CD4-positive, alpha-beta memory T cell (primary cell): ENCODE measurements around the gene ADAM12. TPM values are rescaled to one million over a fixed set of nuclear protein-coding genes. Genes with fewer than 3 reads are reported as not detected.

Experiments
- CTCF ChIA-PET: fragments of 350-600 bp; sonication (Branson Sonifier 250); formaldehyde crosslinking; loops from one replicate; lab custom pipeline; 2021; ENCODE audit warnings: inconsistent platforms; ENCODE audit not compliant: partially characterized antibody; lab: Charles Lee
- POLR2A ChIA-PET: fragments of 350-600 bp; sonication (Branson Sonifier 250); formaldehyde crosslinking; loops from one replicate; lab custom pipeline; 2021; ENCODE audit not compliant: partially characterized antibody; lab: Charles Lee
- DNase-seq, 5 donors: peaks; one replicate each; pipeline versions ENCODE4 v3.0.0 to v3.0.0-alpha.2; 2020 to 2022; ENCODE audit warnings: mixed read lengths in 1 of 5
- H3K27ac ChIP-seq: one replicate; pipeline ENCODE4 v1.7.0; 2013; ENCODE audit warnings: low read depth, low read length
- H3K27me3 ChIP-seq: 2 replicates; pipeline ENCODE4 v1.7.0; 2013; ENCODE audit warnings: mild to moderate bottlenecking, low read length, moderate library complexity; ENCODE audit not compliant: insufficient read depth
- H3K36me3 ChIP-seq: 2 replicates; pipeline ENCODE4 v1.7.0; 2013; ENCODE audit warnings: mild to moderate bottlenecking, low read length, moderate library complexity; ENCODE audit not compliant: insufficient read depth
- H3K4me1 ChIP-seq: 2 replicates; pipeline ENCODE4 v1.7.0; 2013; ENCODE audit warnings: mild to moderate bottlenecking, low read length, moderate library complexity; ENCODE audit not compliant: insufficient read depth
- H3K4me3 ChIP-seq, 2 donors: one replicate each; pipeline ENCODE4 v1.7.0; 2013; ENCODE audit warnings: low read length in 2 of 2, mild to moderate bottlenecking in 1 of 2
- H3K9me3 ChIP-seq, 2 donors: one replicate each; pipeline ENCODE4 v1.7.0; 2013; ENCODE audit warnings: low read length in 2 of 2, control low read depth in 1 of 2; ENCODE audit not compliant: control insufficient read depth in 1 of 2
- H3K27ac Mint-ChIP-seq, 7 donors: one replicate each; pipeline ENCODE4 v1.8.0; 2020 to 2021; ENCODE audit warnings: mixed read lengths in 7 of 7, mild to moderate bottlenecking in 6 of 7, inconsistent platforms in 3 of 7, moderate library complexity in 3 of 7
- H3K27me3 Mint-ChIP-seq, 2 donors: one replicate each; pipeline ENCODE4 v1.8.0; 2020 to 2021; ENCODE audit warnings: mixed read lengths in 2 of 2
- H3K36me3 Mint-ChIP-seq, 2 donors: one replicate each; pipeline ENCODE4 v1.8.0; 2020 to 2021; ENCODE audit warnings: mixed read lengths in 2 of 2, inconsistent platforms in 1 of 2, mild to moderate bottlenecking in 1 of 2
- H3K4me1 Mint-ChIP-seq, 4 donors: one replicate each; pipeline ENCODE4 v1.8.0; 2020 to 2021; ENCODE audit warnings: mixed read lengths in 4 of 4, mild to moderate bottlenecking in 1 of 4
- H3K4me3 Mint-ChIP-seq, 8 donors: one replicate each; pipeline ENCODE4 v1.8.0; 2020 to 2021; ENCODE audit warnings: mixed read lengths in 8 of 8, mild to moderate bottlenecking in 7 of 8, moderate library complexity in 6 of 8, inconsistent platforms in 3 of 8
- H3K9me3 Mint-ChIP-seq, 8 donors: one replicate each; pipeline ENCODE4 v1.8.0; 2020 to 2021; ENCODE audit warnings: mixed read lengths in 8 of 8, mild to moderate bottlenecking in 5 of 8, inconsistent platforms in 3 of 8, moderate library complexity in 1 of 8
- intact Hi-C: fragments of 100-400 bp; cut with micrococcal nuclease; formaldehyde crosslinking; loops from one replicate; pipeline ENCODE4 v1.15.1; 2023
- polyA plus RNA-seq, 2 donors: library from polyadenylated mRNA; unstranded; fragments of 300-500 nt; fragmentation: Illumina TruSeq; gene quantifications; one replicate each; pipeline ENCODE4 v1.2.3, GENCODE V29; 2021
- total RNA-seq, 2 experiments: library from RNA; stranded (reverse); gene quantifications; one replicate each; pipeline ENCODE4 v1.2.3, GENCODE V29; 2021

ADAM12 gene
- total RNA-seq, result under 1 TPM; 0.17 to 0.30 TPM
- 1 to 10 TPM; 1.9 to 2.3 TPM for polyA plus RNA-seq

- peaks cover 2 to 4% of the 10 kb centered on the region in 2 donors for H3K36me3 Mint-ChIP-seq
- intact Hi-C loops, result no loop called here
- DNase-seq, result peak in 4 of 5 donors; percentile 15 to 29 (median 26)
- H3K27me3 Mint-ChIP-seq, result peaks cover 24% of the 10 kb centered on the region in 2 donors
- Histone ChIP-seq H3K4me3 (no peak within 1 kb of the TSS), H3K9me3 (no peaks in the 10 kb centered on the region), H3K4me1 (peaks cover 8% of the 10 kb centered on the region), H3K36me3 (no peaks in the 10 kb centered on the region), H3K27ac (no peak within 1 kb of the TSS), H3K27me3 (no peaks in the 10 kb centered on the region)
- peaks cover 0 to 11% (median 3%) of the 10 kb centered on the region in 8 donors for H3K9me3 Mint-ChIP-seq
- peak within 1 kb of the TSS; percentile 84 to 94 (median 86) for H3K4me3 Mint-ChIP-seq
- CTCF ChIA-PET, result no interaction called here
- POLR2A ChIA-PET, result no interaction called here
- peaks cover 3 to 45% (median 10%) of the 10 kb centered on the region in 4 donors for H3K4me1 Mint-ChIP-seq
- peak within 1 kb of the TSS; percentile 37 to 91 (median 84) for H3K27ac Mint-ChIP-seq
Measured at GRCh38 chr10:126387931-126388911, at the start of gene ADAM12. Gene ADAM12, minus strand, starts transcription at chr10:126388477. Its CDS starts 332 bp downstream, at chr10:126388145.

- Histone ChIP-seq H3K27me3 (no peaks in the 10 kb centered on the region), H3K4me3 (no peak overlapping the region), H3K27ac (no peak overlapping the region), H3K36me3 (no peaks in the 10 kb centered on the region), H3K9me3 (no peaks in the 10 kb centered on the region), H3K4me1 (no peaks in the 10 kb centered on the region)
- no peak overlapping the region for H3K27ac Mint-ChIP-seq
- H3K4me1 Mint-ChIP-seq, result peaks cover 0 to 10% (median 3%) of the 10 kb centered on the region in 4 donors
- intact Hi-C loops, result no loop called here
- no peaks in the 10 kb centered on the region for H3K36me3 Mint-ChIP-seq
- peaks cover 0 to 2% (median 0%) of the 10 kb centered on the region in 8 donors for H3K9me3 Mint-ChIP-seq
- POLR2A ChIA-PET, result no interaction called here
- H3K27me3 Mint-ChIP-seq, result peaks cover 0 to 2% of the 10 kb centered on the region in 2 donors
- CTCF ChIA-PET, result interaction anchor here (1.4 kb wide), 1 partner anchor 9 kb away, joined by 3 read pairs; no protein-coding TSS in a partner anchor
- no peak for DNase-seq
- no peak overlapping the region for H3K4me3 Mint-ChIP-seq
Measured at GRCh38 chr10:126437635-126438406, 49.5 kb upstream of the ADAM12 start.

GRCh38 chr10:126434235-126434634 is 46.0 kb upstream of the ADAM12 start:
- DNase-seq, result no peak
- peaks cover 0 to 13% (median 5%) of the 10 kb centered on the region in 4 donors for H3K4me1 Mint-ChIP-seq
- Histone ChIP-seq H3K4me1 (no peaks in the 10 kb centered on the region), H3K36me3 (no peaks in the 10 kb centered on the region), H3K4me3 (no peak overlapping the region), H3K27ac (no peak overlapping the region), H3K27me3 (no peaks in the 10 kb centered on the region), H3K9me3 (no peaks in the 10 kb centered on the region)
- H3K36me3 Mint-ChIP-seq, result no peaks in the 10 kb centered on the region
- intact Hi-C loops, result no loop called here
- H3K27ac Mint-ChIP-seq, result no peak overlapping the region
- H3K9me3 Mint-ChIP-seq, result peaks cover 0 to 3% (median 0%) of the 10 kb centered on the region in 8 donors
- CTCF ChIA-PET, result no interaction called here
- H3K27me3 Mint-ChIP-seq, result peaks cover 0 to 1% of the 10 kb centered on the region in 2 donors
- POLR2A ChIA-PET, result no interaction called here
- no peak overlapping the region for H3K4me3 Mint-ChIP-seq

- Mint-ChIP-seq H3K27ac (peak overlapping the region in 4 of 7 donors; percentile 20 to 52 (median 33)), H3K36me3 (no peaks in the 10 kb centered on the region), H3K9me3 (peaks cover 0 to 5% (median 0%) of the 10 kb centered on the region in 8 donors), H3K27me3 (no peaks in the 10 kb centered on the region), H3K4me1 (peaks cover 0 to 13% (median 5%) of the 10 kb centered on the region in 4 donors), H3K4me3 (no peak overlapping the region)
- ChIA-PET CTCF (no interaction called here), POLR2A (interaction anchor here (1.4 kb wide), 1 partner anchor 41 kb away, joined by 3 read pairs; no protein-coding TSS in a partner anchor)
- no peak overlapping the region for H3K4me3 ChIP-seq
- no peaks in the 10 kb centered on the region for H3K27me3 ChIP-seq
- H3K36me3 ChIP-seq, result no peaks in the 10 kb centered on the region
- H3K9me3 ChIP-seq, result no peaks in the 10 kb centered on the region
- DNase-seq, result no peak
- no peaks in the 10 kb centered on the region for H3K4me1 ChIP-seq
- no peak overlapping the region for H3K27ac ChIP-seq
- intact Hi-C loops, result no loop called here
Measured at GRCh38 chr10:126433351-126433750, 45.1 kb upstream of the ADAM12 start.

GRCh38 chr10:126432507-126432906 is 44.2 kb upstream of the ADAM12 start:
- Mint-ChIP-seq H3K4me1 (peaks cover 0 to 13% (median 5%) of the 10 kb centered on the region in 4 donors), H3K4me3 (peak overlapping the region in 5 of 8 donors; percentile 13 to 73 (median 32)), H3K27ac (peak overlapping the region in 4 of 7 donors; percentile 13 to 40 (median 24)), H3K9me3 (peaks cover 0 to 5% (median 0%) of the 10 kb centered on the region in 8 donors), H3K27me3 (no peaks in the 10 kb centered on the region), H3K36me3 (no peaks in the 10 kb centered on the region)
- H3K36me3 ChIP-seq, result no peaks in the 10 kb centered on the region
- no peaks in the 10 kb centered on the region for H3K27me3 ChIP-seq
- ChIA-PET POLR2A (interaction anchor here (1.4 kb wide), 1 partner anchor 41 kb away, joined by 3 read pairs; no protein-coding TSS in a partner anchor), CTCF (no interaction called here)
- no peak overlapping the region for H3K27ac ChIP-seq
- H3K4me1 ChIP-seq, result no peaks in the 10 kb centered on the region
- H3K9me3 ChIP-seq, result no peaks in the 10 kb centered on the region
- peak in 1 of 5 donors; percentile 35 for DNase-seq
- intact Hi-C loops, result no loop called here
- H3K4me3 ChIP-seq, result no peak overlapping the region

- H3K9me3 Mint-ChIP-seq, result peaks cover 0 to 5% (median under 1%) of the 10 kb centered on the region in 8 donors
- H3K4me1 Mint-ChIP-seq, result peaks cover 0 to 13% (median 5%) of the 10 kb centered on the region in 4 donors
- DNase-seq, result no peak
- intact Hi-C loops, result no loop called here
- H3K27me3 ChIP-seq, result no peaks in the 10 kb centered on the region
- H3K27ac Mint-ChIP-seq, result peak overlapping the region in 1 of 7 donors; percentile 70
- H3K27ac ChIP-seq, result no peak overlapping the region
- no peaks in the 10 kb centered on the region for H3K36me3 Mint-ChIP-seq
- no peaks in the 10 kb centered on the region for H3K36me3 ChIP-seq
- H3K9me3 ChIP-seq, result no peaks in the 10 kb centered on the region
- POLR2A ChIA-PET, result interaction anchor here (1.4 kb wide), 1 partner anchor 40 kb away, joined by 3 read pairs; no protein-coding TSS in a partner anchor
- H3K4me1 ChIP-seq, result no peaks in the 10 kb centered on the region
- no peaks in the 10 kb centered on the region for H3K27me3 Mint-ChIP-seq
- CTCF ChIA-PET, result no interaction called here
- H3K4me3 Mint-ChIP-seq, result peak overlapping the region in 2 of 8 donors; percentile 8 to 10
- no peak overlapping the region for H3K4me3 ChIP-seq
Measured at GRCh38 chr10:126431816-126432215, 43.5 kb upstream of the ADAM12 start.
